NCI-H226 (cell line): ENCODE results near the gene KRI1.

Source experiments
- DNase-seq: peaks from one replicate; pipeline ENCODE4 v3.0.0-alpha.2; 2015

Gene KRI1

DNA sequence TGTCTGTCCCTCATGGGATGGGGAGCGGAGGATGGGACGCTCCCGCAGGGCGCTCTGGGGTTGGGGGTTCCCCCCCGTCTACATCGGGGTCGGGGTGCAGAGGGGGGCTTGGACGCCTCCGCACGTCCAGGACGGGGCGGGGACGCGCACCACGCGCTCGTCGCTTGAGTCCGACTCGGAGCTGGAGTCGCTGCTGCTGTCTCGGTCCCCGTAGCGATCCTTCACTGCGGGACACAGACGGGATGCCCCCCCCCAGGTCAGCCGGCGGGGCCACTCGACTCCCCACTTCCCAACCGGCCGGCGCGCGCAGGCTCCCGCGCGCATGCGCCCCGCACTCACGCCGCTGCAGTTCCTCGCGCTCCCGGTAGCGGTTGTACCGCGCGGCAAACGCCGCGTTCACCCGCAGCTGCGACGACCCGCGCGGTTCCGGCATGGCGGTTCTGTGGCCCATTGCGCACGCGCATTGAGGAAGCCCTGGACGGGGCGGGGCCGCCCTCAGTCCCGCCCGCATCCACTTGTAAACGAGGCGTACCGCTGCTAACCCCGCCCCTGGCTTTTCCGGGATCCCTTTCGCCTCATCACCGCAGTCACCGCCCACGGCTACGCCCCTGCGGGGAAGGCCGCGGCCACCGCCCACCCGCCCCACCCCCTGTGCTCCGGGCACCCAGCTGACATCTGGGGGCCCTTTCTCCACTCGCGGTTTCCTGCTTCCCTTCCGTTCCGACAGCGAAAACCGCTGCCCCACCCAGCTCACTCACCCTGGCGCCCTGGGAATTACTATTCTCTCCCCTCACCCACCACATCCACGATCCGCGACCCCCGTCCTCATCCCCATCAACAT, at the start of gene KRI1:
Gene KRI1, minus strand, starts transcription at position 444 of the 841 bp plus-strand sequence. Its CDS starts 11 bp downstream, at position 433.
- DNase-seq, result peak; percentile 93

DNA sequence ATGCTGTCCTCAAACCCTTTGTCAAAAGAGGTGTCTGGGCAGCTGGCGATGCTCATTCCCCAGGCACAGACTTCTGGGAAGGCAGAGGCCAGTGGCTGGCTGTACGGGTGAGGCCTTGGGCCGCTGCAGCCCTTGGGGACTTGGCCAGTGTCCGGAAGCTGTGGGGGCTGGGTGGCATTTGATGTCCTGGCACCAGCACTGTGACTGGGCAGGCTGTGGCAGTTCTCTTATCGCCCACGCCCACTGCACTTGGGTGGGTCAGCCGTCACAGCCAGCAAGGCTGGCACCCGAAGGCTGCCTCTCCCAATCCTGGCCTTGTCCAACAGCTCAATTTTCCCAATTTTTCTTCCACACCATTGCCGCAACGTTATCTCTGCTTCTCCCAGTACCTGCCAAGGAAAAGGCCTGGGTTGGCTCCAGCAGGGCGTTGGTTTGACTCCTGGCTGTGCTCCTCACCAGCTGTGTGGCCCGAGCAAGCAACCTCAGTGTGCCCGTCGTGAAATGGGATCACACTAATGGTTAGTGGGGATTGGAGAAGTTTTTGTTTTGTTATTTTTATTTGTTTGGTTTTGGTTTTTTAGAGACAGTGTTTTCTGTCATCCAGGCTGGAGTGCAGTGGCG, 46.8 kb upstream of the KRI1 start:
- DNase-seq, result no peak

GRCh38 chr19:10611907-10612306, 46.1 kb upstream of the KRI1 start:
- DNase-seq, result no peak

- DNase-seq, result peak; percentile 37
Measured at GRCh38 chr19:10604460-10604980, 38.7 kb upstream of the KRI1 start.

DNA sequence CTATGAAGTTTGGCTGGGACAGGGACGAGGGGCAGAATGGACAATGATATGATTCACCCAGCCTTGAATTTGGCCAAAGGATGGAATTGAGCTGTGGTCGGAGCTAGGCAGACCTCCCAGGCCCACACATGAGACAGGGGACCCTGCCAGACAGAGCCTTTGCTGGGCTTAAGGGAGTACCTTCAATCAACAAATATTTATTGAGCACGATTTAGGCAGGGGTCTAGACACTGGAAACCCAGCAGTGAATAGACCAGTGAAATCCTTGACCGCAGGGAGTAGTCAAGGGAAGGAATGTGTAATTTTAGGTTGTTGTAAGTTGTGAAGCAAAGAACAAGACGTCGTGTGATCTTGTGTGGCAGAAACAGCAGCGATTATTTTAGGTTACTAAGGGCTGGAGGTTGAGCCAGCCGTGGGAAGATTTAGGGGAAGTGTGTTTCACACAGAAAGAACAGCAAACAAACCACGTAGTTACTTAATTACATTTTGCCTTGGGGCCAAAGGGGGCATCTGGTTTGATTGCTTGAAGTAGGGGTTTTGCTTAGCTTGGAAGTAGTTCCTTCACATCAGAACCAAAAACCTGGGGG, 38.2 kb upstream of the KRI1 start:
- DNase-seq, result no peak

DNA sequence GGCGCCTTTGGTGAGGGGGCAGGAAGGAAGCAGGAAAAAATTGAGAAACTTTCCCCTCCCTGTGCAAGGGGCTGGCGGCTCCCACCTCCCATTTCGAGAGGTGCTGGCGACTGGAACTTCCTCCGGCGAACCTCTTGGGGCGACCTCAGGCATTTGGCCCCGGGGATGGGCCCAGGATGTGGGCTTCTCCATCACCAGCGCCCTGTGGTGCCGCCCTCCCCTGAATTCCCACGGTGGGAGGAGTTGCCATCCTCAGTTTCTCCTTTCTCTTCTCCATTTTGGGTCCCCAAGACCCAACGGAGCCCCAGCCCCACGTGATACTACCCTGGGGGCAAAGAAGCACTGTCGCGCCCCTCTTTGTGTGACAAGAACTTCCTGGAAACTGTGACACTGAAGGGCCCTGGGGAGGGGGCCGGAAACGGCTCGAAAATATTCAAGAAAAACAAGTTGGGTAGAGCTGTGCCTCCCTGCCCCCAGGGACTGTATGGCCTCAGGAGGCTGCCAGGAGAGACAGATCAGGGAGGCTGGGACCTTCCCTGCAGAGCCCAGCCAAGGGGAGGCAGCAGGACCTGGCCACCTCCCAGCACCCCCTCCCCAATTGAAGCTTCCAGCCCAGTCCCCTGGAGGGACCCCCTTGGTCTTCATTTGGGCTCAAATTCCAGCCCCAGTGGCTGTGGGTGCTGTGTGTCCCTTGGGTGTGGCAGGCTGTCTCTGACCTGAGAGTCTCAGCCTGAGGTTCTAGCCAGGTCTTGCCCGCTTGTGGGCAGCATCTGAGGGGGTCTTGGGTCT, 37.5 kb upstream of the KRI1 start:
- peak; percentile 12 for DNase-seq

DNA sequence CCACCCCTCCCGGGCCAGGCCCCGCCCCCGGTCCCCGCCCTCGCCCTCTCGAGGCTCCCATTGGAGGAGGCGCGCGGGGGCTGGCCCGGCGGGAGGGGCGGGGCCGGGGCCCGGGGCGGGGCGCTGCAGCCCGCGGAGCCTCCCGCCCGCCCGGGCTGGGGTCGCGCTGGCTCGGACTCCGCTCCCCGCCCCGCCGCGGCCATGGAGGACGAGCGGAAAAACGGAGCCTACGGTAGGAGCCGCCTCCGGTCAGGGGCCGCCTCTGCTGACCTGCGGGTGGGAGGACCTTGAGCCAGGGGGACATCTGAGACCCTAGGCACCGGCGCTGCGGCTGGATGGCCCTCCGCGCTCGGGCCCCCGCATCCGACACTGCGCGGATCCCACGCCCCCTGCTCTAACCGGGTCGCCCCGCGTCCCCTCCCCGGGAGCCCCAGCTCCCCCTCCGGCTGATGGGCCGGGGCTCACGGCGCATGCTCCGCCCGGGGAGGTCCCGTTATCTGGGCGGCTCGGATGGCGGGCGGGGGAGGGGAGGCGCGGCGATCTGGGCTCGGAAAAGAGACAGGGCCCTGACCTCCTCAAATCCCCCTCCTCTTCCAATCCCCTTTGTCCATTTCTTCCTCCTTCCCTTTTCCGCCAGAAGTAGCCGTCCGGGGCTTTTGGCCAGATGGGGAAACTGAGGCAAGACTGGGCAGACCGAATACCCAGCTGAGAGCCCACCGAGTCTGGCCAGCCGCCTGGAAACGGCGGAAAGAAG, 36.7 kb upstream of the KRI1 start:
- peak; percentile 55 for DNase-seq

DNA sequence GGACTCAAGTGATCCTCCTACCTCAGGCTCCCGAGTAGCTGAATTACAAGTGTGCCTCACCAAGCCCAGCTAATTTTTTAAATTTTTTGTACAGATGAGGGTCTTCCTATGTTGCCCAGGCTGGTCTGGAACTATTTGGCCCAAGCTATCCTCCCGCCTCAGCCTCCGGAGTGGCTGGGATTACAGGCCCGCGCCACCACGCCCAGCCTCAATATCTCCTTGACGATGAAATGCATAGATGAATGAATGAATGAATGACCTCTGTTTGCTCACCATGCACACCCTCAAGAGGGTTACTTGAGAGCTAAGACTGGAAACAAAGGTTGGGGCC, 36.2 kb upstream of the KRI1 start:
- no peak for DNase-seq

- no peak for DNase-seq
Measured at GRCh38 chr19:10600149-10600548, 34.3 kb upstream of the KRI1 start.

GRCh38 chr19:10593820-10594637, 28.2 kb upstream of the KRI1 start:
- DNase-seq, result no peak

DNA sequence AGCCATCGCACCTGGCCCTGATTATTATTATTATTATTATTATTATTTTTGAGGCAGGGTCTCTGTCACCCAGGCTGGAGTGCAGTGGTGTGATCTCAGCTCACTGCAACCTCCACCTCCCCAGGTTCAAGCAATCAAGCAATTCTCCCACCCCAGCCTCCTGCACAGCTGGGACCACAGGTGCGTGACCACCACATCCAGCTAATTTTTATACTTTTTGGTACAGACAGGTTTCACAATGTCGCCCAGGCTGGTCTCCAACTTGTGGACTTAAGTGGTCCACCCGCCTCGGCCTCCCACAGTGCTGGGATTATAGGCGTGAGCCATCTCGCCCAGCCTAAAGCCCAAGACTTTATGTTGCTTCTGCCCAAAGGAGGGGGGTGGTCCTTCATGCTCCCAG, 27.3 kb upstream of the KRI1 start:
- DNase-seq, result no peak

DNA sequence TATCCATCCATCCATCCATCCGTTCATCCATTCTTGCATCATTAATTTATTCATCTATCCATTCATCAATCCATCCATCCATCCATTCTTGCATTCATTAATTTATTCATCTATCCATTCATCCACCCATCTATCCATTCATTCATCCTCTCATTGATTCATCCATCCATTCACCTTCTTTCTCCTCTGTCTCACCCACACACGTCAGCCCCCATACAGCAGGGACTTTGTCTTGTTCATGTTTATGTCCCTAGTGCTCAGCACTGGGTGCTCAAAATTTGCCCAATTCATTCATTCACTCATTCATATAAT, 22.0 kb upstream of the KRI1 start:
- DNase-seq, result no peak

DNA sequence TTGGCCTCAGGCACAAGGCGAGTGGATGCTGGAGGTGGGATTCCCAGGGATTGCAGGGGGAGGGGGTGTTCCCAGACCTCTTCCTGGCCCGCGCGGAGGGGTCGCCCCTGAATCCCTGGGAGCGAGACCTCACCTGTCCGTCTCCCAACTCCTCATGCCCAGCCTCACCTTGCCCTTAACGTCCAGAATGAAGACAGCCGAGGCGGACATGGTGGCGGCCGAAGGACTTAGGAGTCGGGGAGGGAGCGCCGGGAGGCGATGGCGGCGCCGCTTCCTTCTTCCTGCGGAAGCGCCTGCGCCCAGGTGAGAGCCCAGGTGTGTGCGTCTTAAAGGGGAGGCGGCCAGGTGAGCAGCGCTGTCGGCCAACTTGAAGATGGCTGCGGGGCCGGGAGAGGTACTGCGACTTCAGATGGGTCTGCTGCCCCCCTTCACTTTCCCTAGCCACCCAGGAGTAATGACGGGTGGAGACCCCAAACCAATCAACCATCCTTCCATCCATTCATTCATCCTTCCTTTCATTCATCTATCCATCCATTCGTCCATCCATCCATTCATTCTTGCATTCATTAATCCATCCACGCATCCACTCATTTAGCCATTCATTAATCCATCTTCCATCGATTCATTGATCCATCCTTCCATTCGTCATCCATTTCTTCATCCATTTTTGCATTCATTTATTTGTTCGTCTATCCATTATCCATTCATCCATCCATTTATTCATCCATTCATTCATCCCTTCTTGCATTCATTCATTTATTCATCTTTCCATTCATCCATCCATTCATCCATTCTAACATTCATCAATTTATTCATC, 21.4 kb upstream of the KRI1 start, which contains the start of gene AP1M2:
Gene AP1M2, minus strand, starts transcription at position 291 of the 817 bp plus-strand sequence. Its CDS starts 81 bp downstream, at position 210.
- DNase-seq, result no peak

- DNase-seq, result no peak
Measured at GRCh38 chr19:10586396-10586795, 20.6 kb upstream of the KRI1 start.

DNA sequence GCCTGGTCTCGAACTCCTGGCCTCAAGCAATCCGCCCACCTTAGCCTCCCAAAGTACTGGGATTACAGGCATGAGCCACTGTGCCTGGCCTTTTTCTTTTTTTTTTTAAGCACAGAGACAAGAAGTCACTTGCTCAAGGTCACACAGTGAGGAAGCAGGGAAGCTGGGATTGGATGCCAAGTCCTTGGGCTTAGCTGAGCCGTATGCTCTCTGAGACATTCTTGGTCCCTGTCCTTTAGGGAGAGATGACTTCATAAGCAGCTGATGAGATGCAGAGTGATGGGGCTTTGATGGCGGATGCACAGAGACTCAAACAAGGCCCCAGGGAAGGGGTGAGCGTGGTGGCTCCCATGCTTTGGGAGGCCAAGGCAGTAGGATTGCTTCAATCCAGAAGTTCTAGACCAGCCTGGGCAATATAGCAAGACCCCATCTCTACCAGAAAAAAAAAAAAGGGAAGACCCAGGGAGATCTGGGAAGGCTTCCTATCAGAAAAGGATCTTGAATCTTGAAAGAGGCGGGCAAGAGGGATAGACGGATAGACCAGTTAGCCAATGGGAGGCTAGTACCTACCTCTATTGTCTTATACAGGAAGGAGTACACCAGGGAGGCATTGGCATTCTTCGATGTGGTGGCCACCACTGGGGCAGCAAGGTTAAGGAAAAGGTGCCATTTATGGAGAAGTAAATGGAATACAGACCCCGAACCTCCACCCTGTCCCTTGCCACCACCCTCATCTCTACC, 17.4 kb upstream of the KRI1 start:
- no peak for DNase-seq

- no peak for DNase-seq
Measured at GRCh38 chr19:10582091-10582490, 16.3 kb upstream of the KRI1 start.

- DNase-seq, result peak; percentile 70
Measured at GRCh38 chr19:10580979-10581631, 15.3 kb upstream of the KRI1 start.

GRCh38 chr19:10577951-10578350, 12.1 kb upstream of the KRI1 start:
- no peak for DNase-seq

- no peak for DNase-seq
Measured at GRCh38 chr19:10575011-10575716, 9.4 kb upstream of the KRI1 start.
